ENCODE measurements around the gene ZNF485.
A peak's percentile ranks its signal among the peaks of the same experiment; 100 is the strongest.
"Not testable (repeated sequence)": the region's sequence is repeated elsewhere in the genome, so short reads cannot be mapped to it uniquely, and the experiment has no call there.

The ZNF485 gene

DNA sequence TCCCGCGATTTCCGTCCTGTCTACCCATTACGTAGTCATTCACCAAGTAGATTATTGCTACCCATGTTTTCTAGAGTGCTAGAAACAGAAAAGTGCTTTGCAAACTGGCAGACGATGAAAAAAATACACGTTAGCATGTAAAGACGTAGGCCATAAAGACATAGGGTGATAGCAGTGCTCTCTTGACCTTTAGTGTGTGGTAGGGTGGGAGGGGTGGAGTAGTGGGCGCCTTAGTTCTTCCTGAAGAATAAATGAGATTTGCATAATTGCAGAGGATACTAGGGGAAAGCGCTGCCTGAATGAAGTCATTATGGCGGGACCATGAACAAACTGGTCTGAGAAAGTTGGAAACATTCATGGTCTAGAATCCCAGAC, 948 bp downstream of the ZNF485 start:
- DNase-seq = no peak

- no peak for DNase-seq
Measured at GRCh38 chr10:43610636-43611035, 4.4 kb downstream of the ZNF485 start.

- no peak for DNase-seq
Measured at GRCh38 chr10:43616697-43617370, 10.6 kb downstream of the ZNF485 start.

GRCh38 chr10:43619368-43619767, 13.1 kb downstream of the ZNF485 start:
- no peak for DNase-seq

DNA sequence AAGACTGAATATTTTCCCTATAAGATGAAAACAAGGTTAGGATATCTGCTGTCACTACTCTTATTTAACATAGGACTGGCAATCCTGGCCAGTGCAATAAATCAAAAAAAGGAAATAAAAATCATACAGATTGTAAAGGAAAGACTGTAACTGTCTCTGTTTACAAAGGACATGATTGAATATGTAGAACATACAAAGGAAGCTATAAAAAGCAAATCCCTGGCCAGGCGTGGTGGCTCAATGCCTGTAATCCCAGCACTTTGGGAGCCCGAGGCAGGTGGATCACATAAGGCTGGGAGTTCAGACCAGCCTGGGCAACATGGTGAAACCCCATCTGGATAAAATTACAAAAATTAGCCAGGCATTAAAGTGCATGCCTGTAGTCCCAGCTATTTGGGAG, 15.8 kb downstream of the ZNF485 start:
- DNase-seq = no peak

- DNase-seq = no peak
Measured at GRCh38 chr10:43623351-43623750, 17.1 kb downstream of the ZNF485 start.

DNA sequence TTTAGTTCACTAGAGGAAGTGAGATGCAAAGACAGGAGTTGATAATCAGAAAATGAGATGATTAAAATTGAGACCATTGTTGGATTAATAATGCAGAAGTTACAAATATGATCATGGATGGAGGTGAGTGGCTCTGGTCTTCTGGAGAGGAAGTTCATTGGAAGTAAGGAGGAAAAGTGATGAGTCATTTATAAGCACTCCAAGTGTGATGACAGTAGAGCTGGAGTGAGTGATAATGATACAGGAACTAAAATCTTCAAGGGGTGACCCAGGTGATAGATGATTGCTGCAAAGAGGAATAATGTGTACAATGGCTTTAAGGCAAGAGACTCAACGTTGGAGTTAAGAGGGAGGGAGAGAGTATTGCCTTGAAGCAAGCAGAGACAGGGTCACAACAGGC, 21.7 kb downstream of the ZNF485 start:
- no peak for DNase-seq

GRCh38 chr10:43628956-43629355, 22.7 kb downstream of the ZNF485 start:
- DNase-seq = no peak

- not testable (repeated sequence) for DNase-seq
Measured at GRCh38 chr10:43635816-43636215, 29.6 kb downstream of the ZNF485 start.

GRCh38 chr10:43640603-43641002, 34.4 kb downstream of the ZNF485 start:
- DNase-seq = no peak

DNA sequence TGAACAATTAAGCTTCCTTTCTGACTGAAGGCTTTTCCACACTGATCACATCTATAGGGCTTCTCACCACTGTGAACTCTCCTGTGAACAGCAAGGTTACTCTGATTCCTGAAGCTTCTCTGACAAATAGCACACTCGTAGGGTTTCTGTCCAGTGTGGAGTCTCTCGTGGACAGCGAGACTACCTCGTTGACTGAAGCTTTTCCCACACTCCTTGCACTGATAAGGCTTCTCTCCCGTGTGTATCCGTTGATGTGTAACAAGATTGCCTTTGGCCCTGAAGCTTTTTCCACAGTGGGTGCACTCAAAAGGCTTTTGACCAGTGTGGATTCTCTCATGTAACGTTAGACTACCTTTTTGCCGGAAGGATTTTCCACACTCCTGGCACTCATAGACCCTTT, 38.0 kb downstream of the ZNF485 start:
- DNase-seq = no peak

GRCh38 chr10:43645866-43646265, 39.6 kb downstream of the ZNF485 start:
- no peak for DNase-seq

DNA sequence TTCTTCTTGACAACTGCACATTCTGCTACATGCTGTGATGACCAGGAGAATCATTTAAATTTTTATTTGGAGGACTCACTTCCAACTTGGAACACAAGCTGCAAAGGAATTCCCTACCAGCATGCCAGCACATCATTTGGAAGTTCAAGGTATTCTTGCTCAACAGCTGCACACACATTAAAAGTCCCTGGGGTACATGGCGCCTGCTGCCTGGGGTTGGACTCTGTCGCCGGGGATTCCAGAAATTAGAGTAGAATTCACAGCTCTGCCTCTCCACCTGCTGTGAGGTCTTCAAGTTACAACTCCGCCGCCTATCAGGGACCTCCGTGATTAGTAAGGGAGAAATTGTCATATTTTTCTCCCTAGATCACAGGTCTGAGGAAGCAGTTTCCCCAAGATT, 41.3 kb downstream of the ZNF485 start:
- no peak for DNase-seq

GRCh38 chr10:43648095-43648397, 41.8 kb downstream of the ZNF485 start:
- DNase-seq = no peak

DNA sequence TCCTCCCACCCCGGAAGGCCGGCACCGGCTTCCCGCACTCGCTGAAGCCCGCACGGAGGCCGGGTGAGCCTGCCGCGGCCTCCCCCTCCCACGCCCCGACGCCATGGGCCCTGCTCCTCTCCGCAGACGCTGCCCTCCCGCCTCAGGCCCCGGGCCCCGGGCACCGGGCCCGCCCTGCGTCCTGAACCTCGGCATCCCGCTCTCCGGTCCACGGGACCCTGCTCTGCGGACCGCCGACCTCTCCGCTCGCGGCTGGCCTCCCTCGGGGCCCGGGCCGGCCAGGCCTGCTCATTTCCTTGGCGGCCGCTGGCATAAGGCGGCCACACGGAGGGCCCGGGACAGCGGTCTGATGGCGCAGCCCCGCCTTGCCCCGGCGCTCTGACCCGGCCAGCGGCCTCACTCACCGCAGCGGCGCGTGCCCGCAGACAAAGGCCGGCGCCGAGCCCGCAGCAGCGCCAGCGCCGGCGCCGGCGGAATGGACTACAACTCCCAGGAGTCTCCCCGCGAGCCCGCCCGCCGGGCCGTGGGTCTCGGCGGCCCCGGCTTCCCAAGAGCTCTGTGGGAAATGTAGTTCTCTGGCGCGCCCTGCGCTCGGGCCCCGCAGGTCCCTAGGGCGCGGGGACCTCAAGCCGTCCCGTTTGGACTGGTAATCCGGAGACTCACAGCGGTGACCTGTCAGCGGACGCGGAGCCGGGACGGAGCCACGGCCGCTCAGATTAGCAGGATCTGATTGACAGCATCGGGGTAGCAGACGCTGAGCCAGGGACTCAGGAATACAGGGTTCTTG, 42.4 kb downstream of the ZNF485 start, which contains the start of gene ZNF32:
Gene ZNF32 (minus strand): TSS at position 484 of the 787 bp plus-strand sequence. CDS start 2,748 bp downstream, outside the sequence.
- DNase-seq = peak; percentile 39

DNA sequence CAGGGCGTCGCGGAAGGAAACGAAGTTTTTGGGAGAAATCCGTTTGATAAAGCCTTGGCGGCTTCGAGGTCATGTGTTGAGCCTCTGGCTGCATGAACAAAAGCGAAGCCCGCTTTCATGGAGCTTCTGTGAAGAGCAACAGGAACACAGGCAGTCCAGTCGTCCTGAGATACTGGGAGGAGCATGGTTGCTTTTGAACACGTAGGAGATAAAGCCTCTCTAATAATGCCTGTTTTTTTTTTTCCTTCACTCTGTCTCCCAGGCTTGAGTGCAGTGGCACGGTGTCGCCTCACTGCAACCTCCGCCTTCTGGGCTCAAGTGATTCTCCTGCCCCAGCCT, 42.9 kb downstream of the ZNF485 start:
- DNase-seq = no peak

GRCh38 chr10:43653746-43654145, 47.5 kb downstream of the ZNF485 start:
- DNase-seq = no peak

GRCh38 chr10:43655311-43655710, 49.1 kb downstream of the ZNF485 start:
- no peak for DNase-seq

GRCh38 chr10:43658227-43658626, 52.0 kb downstream of the ZNF485 start:
- no peak for DNase-seq

GRCh38 chr10:43665054-43665453, 58.8 kb downstream of the ZNF485 start:
- no peak for DNase-seq

- DNase-seq = no peak
Measured at GRCh38 chr10:43666552-43666951, 60.3 kb downstream of the ZNF485 start.

DNA sequence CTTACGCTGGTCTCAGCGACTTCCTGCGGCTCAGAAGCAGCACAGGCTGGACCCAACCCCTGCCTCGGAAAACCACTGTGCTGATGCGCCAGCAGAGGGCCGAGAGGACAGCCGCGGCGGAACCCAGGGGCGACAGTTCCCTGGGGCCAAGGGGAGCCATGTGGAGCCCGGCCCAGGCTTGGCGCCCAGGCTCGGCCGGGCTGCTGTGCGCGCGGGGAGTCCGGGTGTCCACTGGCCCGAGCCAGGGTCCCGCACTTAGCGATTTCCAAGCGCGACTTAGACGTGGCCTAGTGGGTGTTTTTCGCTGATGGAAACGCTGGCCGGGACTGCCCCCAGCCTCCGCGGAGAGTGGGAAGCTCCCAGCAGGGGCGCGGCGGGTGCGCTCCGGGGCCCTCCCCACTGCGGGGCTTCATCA, 61.1 kb downstream of the ZNF485 start:
- no peak for DNase-seq
